NCI-H2196 treated with DMSO at 0.1 percent for 48 hours (cell line): ENCODE results near the gene MDN1.

ENCODE experiments used
- DNase-seq: peaks from one replicate; lab custom pipeline; 2025; ENCODE audit not compliant: unreplicated experiment; lab: John Stamatoyannopoulos, UW

Gene MDN1

GRCh38 chr6:89605861-89606260 lies 213.7 kb downstream of the MDN1 start:
- DNase-seq: peak; percentile 13

- DNase-seq: no peak
These were observed 214.9 kb downstream of the MDN1 start for GRCh38 chr6:89604653-89605052.

- no peak for DNase-seq
These were observed 217.4 kb downstream of the MDN1 start for GRCh38 chr6:89602166-89602565.

- no peak for DNase-seq
These were observed 219.9 kb downstream of the MDN1 start for GRCh38 chr6:89599727-89600126.

GRCh38 chr6:89597988-89598387 lies 221.6 kb downstream of the MDN1 start:
- peak; percentile 46 for DNase-seq

- DNase-seq: no peak
These were observed 222.2 kb downstream of the MDN1 start for GRCh38 chr6:89597372-89597771.

GRCh38 chr6:89596484-89596883 lies 223.1 kb downstream of the MDN1 start:
- DNase-seq: no peak

- DNase-seq: no peak
These were observed 223.5 kb downstream of the MDN1 start for GRCh38 chr6:89596056-89596455.
